ENCODE data around the gene MRGPRX3. TPM values are rescaled to one million over a fixed set of nuclear protein-coding genes. Genes with fewer than 3 reads are reported as not detected.

MRGPRX3 gene
- total and polyA plus RNA-seq, 2 of the 4 experiments (the other 2 are of a cell fraction): not detected

DNA sequence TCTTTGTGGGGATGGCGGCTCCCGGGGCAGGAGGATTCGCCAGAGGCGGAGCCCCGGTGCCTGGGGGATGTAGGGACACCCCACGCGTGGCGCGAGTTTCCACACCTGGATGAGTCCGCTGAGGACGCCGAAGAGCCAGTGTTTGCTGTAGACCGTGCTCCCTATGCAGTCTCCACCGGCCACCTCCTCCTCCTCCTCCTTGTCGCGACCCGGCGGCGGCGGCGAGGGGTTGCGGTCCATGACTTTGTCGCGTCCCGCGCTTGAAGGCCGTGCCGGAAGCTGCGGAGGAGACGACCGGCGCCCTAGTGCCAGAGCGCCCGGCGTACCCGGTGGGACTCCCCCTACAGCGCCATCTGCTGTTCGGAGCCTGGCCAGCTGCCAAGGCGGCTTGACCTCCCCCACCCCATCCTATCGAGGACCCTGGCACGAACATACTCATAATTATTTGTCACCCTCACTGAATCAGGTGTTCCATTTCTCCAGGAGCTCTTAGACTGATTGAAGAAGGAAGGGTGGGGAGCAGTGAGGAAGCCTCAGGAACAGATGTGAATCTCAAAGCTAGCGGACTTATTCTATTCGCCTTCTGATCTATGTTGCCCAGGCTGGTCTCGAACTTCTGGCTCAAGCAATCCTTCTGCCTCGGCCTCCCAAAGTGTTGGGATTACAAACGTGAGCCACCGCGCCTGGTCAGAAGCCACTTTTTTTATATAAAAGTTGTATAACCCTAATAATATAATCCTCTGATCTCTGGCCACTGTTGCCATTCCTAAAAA, 26.4 kb upstream of the MRGPRX3 start, which contains the start of gene SAAL1 (continued):
- no peak for TF ChIP-seq NFE2L2 (IDR thresholded peaks at IDR 0.05; ENCODE audit: low read depth, low read length)
- TF ChIP-seq RAD21 (IDR thresholded peaks at IDR 0.05; ENCODE audit: low read length): peak; percentile 33
- TF ChIP-seq RCOR1 (IDR thresholded peaks at IDR 0.05; ENCODE audit: insufficient replicate concordance, low read length): no peak
- TF ChIP-seq BHLHE40 (IDR thresholded peaks at IDR 0.05; ENCODE audit: low read depth, low read length): no peak
- no peak for TF ChIP-seq CHD1 (IDR thresholded peaks at IDR 0.05; ENCODE audit: low read depth, low read length)
- TF ChIP-seq, protein P1, sequence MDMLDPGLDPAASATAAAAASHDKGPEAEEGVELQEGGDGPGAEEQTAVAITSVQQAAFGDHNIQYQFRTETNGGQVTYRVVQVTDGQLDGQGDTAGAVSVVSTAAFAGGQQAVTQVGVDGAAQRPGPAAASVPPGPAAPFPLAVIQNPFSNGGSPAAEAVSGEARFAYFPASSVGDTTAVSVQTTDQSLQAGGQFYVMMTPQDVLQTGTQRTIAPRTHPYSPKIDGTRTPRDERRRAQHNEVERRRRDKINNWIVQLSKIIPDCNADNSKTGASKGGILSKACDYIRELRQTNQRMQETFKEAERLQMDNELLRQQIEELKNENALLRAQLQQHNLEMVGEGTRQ (IDR thresholded peaks at IDR 0.05; ENCODE audit: low read depth, low read length): no peak

All from IMR-90 (cell line).